NOMO-1 treated with dmso at 0.1 percent for 144 hours (cell line): Measurements from ENCODE around the gene FUT8.
A peak's percentile ranks its signal among the peaks of the same experiment; 100 is the strongest.

Experiments
- DNase-seq: peaks from one replicate; lab custom pipeline; 2025; ENCODE audit not compliant: unreplicated experiment; lab: John Stamatoyannopoulos, UW

The FUT8 gene

DNA sequence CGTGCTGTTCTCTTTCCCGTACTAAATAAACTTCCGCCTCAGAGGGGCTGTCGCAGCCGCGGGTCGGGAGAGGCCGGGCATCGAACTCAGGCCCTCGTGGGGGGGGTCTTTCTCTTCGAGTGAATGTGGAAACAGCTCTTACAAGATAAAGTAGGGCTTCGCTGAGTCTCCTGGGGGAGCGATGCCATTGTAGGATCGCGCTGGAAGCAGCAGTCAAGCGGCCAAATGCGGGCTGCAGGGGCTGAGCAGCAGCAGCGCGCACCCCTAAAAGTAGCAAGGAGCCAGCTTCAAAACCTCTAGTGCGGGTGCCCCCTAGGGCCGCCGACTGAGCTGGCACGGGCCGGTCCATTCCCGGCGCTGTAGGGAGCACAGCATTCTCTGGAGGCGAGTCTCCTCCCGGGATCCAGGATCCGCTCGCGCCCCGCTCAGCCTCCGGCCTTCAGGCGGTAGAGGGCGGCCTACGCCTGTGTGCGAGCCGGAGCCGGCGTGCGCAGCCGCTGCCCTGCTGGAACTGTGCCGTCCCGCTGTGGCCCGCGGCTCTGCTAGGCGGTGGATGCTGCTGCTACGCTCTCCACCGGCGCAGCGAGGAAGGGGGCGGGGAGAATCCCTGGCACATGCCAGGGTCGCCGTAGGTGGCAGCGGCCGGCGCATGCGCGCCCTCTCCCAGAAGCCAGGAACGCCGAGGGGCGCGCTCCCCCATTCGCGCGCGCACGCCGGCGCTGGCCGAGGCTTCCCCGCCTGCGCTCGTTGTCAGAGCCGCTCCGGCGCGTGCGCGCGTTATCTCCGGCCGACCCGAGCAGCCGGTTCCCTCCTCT, at the start of gene FUT8:
FUT8 (plus strand) TSS at position 699 of the 815 bp plus-strand sequence. CDS start 148,834 bp downstream, outside the sequence.
- DNase-seq, result peak; percentile 47

- DNase-seq, result no peak
These were observed 45.5 kb upstream of the FUT8 start for GRCh38 chr14:65366802-65367565.

DNA sequence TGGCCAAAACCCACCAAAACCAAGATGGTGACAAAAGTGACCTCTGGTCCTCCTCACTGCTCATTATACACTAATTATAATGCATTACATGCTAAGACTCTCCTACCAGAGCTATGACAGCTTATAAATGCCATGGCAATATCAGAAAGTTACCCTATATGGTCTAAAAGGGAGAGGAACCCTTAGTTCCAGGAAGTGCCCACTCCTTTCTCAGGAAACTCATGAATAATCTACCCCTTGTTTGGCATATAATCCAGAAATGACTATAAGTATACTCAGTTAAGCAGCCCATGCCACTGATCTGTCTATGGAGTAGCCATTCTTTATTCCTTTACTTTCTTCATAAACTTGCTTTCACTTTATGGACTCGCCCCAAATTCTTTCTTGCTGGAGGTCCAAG, 43.0 kb upstream of the FUT8 start:
- DNase-seq, result no peak

DNA sequence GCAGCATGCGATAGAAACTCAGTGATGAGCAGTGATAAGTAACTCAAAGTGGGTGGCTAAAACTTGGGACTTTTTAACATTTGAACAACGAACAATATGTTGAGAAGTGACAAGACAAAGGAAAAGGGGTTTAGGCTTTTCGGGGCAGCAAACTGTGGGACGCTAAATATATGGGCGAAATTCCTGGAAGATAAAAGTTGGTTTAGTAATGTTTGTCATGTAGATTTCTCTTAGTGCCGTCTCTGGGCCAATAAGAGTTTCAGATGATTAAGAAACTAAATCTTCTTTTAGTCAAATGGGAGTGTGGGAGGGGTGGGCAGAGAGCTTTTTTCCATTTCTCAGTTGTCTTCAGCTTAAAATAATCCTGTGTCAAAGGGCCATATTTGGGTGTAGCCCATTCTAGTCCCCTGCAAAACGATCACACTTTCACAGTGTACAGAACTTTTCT, 41.7 kb upstream of the FUT8 start:
- no peak for DNase-seq

DNA sequence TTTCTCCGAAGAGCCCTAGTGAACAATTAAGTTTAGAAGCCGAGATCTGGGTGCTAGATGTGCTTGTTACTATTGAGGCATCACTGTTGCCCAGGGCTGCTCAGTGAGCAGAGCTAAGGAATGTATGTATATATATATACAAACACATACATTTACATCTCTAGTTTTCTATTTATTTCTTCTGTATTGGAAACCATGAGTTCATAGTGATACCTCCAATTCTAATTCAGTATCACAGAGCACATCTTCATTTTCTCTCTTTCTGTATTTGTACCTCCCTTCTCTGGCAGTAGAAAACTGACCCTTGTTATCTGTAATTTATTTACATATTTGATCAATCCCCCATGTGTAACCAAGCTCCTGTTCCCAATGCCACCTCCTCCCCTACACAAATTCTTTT, 40.7 kb upstream of the FUT8 start:
- no peak for DNase-seq

DNA sequence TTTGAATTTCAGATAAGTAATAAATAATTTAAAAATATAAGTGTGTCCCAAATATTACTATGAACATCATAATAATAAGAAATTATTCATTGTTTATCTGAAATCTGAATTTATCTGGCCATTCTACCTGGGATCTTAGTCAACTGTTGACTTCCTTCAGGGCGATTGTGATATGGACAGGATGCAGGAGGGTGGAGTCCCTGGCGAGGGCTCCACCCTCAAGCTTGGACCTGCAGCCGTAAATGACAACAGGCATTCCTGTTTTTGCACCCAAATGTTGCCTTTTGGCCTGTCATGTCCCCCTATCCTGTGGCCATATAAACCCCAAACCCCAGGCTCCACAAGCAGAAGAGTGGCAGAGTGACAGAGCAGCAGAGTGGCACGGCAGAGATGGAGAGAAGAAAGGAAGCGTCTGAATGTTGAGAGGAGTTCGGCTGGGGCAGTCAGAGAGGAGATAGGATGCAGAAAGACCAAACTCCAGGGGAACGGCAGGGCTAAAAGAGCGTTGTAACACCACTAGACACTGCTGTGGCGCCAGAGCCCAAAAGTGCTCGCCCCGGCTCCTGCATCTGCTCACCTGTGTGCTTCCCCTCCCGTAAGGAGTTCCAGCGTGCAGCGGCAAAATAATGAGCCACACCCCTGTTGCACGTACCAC, 39.4 kb upstream of the FUT8 start:
- DNase-seq, result no peak

- DNase-seq, result no peak
These were observed 38.9 kb upstream of the FUT8 start for GRCh38 chr14:65373671-65374039.

GRCh38 chr14:65377576-65377975, 35.0 kb upstream of the FUT8 start:
- no peak for DNase-seq

- DNase-seq, result no peak
These were observed 29.9 kb upstream of the FUT8 start for GRCh38 chr14:65382586-65382985.

- DNase-seq, result no peak
These were observed 25.4 kb upstream of the FUT8 start for GRCh38 chr14:65387171-65387570.

GRCh38 chr14:65387628-65388027, 24.9 kb upstream of the FUT8 start:
- DNase-seq, result no peak

DNA sequence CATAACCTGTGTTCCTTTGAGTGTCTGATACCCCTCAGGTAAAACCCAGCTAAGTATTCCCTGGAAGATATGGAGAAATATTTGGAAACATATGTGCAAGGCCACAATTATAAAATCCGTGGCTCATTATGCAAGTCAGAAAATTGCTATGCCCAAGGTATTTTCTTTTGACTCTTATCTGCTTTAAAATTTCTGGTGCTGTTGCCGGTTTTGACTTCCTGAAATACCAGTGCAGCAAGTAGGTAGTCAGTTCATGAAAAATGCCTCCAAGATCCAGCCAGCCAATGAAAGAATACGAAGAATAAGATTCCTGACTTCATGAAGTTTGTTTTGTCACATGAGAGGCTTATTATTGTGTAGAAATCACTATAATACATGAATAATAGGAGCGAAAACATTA, 20.2 kb upstream of the FUT8 start:
- no peak for DNase-seq

DNA sequence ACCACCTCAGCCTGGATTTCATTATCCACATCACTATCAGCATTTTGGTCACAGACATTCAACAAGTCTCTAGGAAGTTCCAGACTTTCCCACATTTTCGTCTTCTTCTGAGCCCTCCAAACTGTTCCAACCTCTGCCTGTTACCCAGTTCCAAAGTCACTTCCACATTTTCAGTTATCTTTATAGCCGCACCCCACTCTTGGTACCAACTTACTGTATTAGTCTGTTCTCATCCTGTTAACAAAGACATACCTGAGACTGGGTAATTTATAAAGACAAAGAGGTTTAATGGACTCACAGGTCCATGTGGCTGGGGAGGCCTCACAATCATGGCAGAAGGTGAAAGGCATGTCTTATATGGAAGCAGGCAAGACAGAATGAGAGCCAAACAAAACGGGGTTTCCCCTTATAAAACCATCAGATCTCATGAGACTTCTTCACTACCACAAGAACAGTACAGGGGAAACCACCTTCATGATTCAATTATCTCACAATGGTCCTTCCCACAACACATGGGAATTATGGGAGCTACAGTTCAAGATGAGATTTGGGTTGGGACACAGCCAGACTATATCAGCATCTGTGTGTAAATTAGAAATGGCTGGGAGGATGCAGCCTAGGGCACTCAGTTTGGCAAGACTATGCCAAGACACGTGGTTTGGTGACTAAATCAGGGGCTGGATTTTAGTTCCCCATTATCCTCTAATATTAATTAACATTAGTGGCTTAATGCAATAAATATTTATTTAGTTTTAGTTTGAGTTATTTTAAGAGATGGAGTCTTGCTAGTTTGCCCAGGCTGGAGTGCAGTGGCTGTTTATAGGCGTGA, 16.2 kb upstream of the FUT8 start:
- DNase-seq, result no peak

DNA sequence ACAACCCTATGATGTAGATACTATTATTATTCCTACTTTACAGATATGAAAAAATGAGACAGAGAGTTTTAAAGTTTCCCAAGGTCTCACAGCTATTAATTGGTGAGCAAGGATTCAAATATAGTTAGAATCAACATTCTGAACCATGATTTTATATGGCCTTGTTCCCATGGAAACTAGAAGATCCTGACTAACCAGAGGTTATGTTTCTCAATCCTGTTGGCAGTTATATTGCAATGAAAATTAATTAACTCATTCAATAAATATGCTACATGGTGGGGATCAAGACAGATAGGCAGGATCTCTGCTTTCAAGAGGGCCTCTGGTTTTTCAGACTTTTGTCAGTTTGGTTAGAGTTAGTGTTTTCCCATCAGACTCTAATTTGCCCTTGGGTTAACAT, 9.3 kb upstream of the FUT8 start:
- no peak for DNase-seq

DNA sequence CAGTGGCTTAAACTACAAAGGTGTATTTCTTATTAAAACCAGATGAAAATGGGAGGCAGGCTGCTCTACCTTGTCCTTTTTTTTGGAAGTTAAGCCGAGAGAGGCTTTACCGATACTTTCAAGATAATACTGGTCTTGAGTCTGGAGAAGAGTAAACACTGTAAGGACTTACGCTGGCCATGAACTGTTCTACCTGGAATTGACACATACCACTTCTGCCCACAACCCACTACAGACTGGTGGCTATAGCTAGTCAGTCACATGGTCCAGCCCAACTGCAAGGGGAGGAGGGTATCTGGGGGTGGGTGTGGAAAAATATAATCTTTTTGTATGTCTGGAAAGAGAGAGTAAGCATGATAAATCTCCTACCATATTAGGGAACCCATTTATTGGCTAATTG, 4.4 kb upstream of the FUT8 start:
- no peak for DNase-seq

GRCh38 chr14:65410640-65411039, 1.9 kb upstream of the FUT8 start:
- DNase-seq, result no peak

DNA sequence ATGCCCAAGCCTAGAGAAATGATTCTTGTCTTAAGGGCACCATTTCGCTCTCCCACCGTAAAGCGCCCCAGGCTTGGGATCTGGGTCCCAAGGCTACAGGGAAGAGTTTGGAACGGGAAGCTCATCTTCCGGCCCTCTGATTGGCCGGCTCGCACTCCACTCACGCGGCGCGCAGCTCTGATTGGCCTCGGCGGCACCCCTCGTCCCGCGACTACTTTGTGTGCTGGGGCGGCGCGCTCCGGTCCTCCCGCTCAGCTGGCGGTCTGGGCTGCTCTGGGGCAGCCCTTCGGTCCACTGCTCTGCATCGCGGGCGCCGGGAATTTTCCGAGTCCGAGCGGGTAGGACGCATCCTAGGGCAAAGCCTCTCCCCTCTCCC, 886 bp upstream of the FUT8 start:
- DNase-seq, result peak; percentile 56

DNA sequence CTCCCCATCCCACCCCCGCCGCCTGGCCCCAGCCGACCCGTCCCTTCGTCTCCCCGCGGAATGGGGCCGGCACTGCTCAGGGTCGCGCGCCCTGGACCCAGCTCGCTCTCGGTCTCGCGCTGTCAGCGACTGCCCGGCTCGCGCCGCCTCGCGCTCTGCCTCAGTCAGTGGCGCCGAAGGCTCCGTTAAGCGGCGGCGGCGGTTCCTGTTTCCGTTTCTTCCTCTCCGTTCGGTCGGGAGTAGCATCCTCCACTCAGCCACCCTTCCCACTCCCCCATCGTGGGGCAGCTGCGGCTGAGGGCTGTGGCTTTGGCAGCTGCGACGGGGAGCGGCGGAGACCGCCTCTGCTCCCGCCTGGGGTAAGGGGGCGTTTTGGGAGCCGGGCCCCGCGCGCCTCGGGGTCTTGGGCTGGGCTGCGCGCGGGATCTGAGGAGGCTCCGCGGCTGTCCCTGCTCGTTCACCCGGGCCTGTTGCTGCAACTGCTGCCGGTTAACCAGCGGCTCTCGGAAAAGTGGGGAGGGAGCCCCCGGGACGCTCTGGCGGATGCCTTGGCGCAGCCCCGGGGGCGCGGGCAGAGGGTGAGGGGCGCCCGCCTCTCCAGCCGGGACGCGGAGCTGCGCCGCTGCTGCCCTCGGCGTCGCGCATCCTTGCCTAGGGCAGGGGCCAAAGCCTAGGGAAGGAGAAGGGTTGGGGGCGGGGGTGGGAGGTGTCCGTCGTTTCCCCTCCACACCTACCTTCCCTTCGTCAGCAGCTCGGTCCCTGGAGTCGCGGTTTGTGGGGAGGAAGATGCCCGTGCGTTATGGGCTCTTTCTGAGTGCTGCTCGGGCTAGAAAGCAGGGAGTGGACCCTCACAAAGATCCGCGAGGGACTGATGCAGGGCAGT, 567 bp downstream of the FUT8 start:
- peak; percentile 47 for DNase-seq

DNA sequence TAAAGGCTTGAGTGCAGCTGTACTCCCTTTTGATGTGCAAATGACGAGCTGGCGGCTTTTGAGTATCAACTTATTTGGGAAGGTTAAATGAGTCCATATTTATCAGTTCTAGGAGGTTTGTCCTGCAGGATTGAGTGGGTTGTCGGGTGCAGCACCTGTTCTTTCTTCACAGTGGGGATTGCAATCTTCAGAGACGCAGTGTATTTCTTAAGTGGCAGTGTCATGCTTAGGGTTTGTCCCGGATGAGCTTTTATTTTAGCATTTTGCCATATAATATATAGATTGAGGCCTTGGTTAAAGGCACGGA, 1.2 kb downstream of the FUT8 start:
- DNase-seq, result no peak

GRCh38 chr14:65414961-65415589, 2.5 kb downstream of the FUT8 start:
- no peak for DNase-seq
